ENCODE measurements around the gene PRDM5.

Gene PRDM5

DNA sequence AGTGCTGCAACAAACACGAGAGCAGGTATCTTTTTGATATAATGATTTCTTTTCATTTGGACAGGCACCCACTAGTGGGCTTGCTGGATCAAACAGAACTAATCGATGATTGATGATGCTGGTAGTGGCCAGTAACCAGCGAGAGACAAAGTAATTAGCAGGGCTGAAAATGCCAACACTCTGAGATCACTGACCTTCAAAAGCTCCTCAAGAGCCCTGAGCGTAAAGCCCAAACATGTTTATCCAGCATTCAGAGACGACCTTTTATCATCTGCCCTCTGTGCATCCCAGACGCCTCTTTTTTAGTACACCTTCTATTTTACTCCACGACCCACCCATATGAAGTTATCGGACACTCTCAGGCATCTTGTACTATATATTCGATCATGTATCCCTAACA is 186.2 kb downstream of the PRDM5 start:
- no peak overlapping the region for H2BK5ac ChIP-seq (ENCODE audit: low read depth, low read length, poor library complexity, severe bottlenecking)

DNA sequence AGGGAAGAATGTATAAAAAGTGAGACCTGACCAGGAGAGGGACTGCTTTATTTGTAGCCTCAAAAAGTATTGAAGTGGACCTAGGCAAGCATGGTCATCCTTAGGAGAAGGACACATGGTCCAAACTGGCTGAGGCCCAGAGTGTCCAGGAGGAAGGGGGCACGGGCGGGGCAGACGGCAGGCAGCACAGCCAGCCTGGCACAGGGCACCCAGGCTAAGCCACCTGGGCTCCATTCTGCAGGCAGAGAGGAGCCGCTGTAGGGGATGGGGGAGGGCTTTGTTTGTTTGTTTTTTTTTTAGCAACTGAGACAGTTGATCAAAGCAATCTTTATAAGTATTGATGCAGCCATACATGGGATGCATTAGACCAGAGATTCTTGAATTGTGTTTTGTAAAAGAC is 188.6 kb downstream of the PRDM5 start:
- Histone ChIP-seq H2BK120ac (ENCODE audit: low read depth, low read length) (no peak overlapping the region), H3K18ac (ENCODE audit: low read depth in 1 of 2, low read length in 2 of 2) (peak overlapping the region in 1 of 2 experiments; percentile 21), H3K4me1 (ENCODE audit: control insufficient read depth, insufficient read depth, low read depth, low read length) (peaks cover 2% of the 10 kb centered on the region), H2BK5ac (ENCODE audit: low read depth, low read length, poor library complexity, severe bottlenecking) (no peak overlapping the region), H3K27me3 (ENCODE audit: control insufficient read depth in 1 of 2, insufficient read depth in 1 of 2, low read length in 2 of 2) (no peaks in the 10 kb centered on the region), H3K27ac (ENCODE audit: low read length, poor library complexity, severe bottlenecking) (no peak overlapping the region), H3K9ac (ENCODE audit: low read length) (no peak overlapping the region), H2AK5ac (ENCODE audit: low read length, severe bottlenecking) (no peak overlapping the region), H3K4me3 (ENCODE audit: insufficient read depth in 1 of 2, low read depth in 1 of 2, low read length in 2 of 2) (no peak overlapping the region), H3K14ac (ENCODE audit: low read length in 2 of 2) (no peak overlapping the region), H3K4ac (ENCODE audit: low read depth in 1 of 2, low read length in 2 of 2) (no peak overlapping the region), H3K36me3 (ENCODE audit: control insufficient read depth in 1 of 2, insufficient read depth in 2 of 2, low read depth in 1 of 2, low read length in 2 of 2) (peaks cover 0 to 4% of the 10 kb centered on the region in 2 experiments), H3K4me2 (ENCODE audit: low read length, poor library complexity, severe bottlenecking) (no peak overlapping the region), H2BK12ac (ENCODE audit: low read length in 2 of 2) (no peak overlapping the region), H2AFZ (ENCODE audit: low read depth, low read length) (no peak overlapping the region), H4K91ac (ENCODE audit: low read length) (no peak overlapping the region), H3K9me3 (ENCODE audit: control insufficient read depth, low read length) (no peaks in the 10 kb centered on the region), H3K23ac (ENCODE audit: low read length in 2 of 2) (peak overlapping the region in 1 of 2 experiments; percentile 72), H4K8ac (ENCODE audit: low read length) (no peak overlapping the region), H3K79me1 (replicated peaks; ENCODE audit: low read length, poor library complexity, severe bottlenecking) (no peaks in the 10 kb centered on the region), H2BK15ac (ENCODE audit: low read depth, poor library complexity, severe bottlenecking) (no peak overlapping the region)
- DNase-seq: no peak
- 100% methylated on average over 3 of the region's 4 CpGs for WGBS

More for the DNA sequence above, 186.2 kb downstream of the PRDM5 start:
- Histone ChIP-seq H2BK15ac (ENCODE audit: low read depth, poor library complexity, severe bottlenecking) (no peak overlapping the region), H3K4me1 (ENCODE audit: control insufficient read depth, insufficient read depth, low read depth, low read length) (peaks cover 2% of the 10 kb centered on the region), H2BK120ac (ENCODE audit: low read depth, low read length) (no peak overlapping the region), H3K14ac (ENCODE audit: low read length in 2 of 2) (no peak overlapping the region), H2AFZ (ENCODE audit: low read depth, low read length) (no peak overlapping the region), H4K8ac (ENCODE audit: low read length) (no peak overlapping the region), H3K4ac (ENCODE audit: low read depth in 1 of 2, low read length in 2 of 2) (no peak overlapping the region), H2AK5ac (ENCODE audit: low read length, severe bottlenecking) (no peak overlapping the region), H3K27me3 (ENCODE audit: control insufficient read depth in 1 of 2, insufficient read depth in 1 of 2, low read length in 2 of 2) (no peaks in the 10 kb centered on the region), H4K91ac (ENCODE audit: low read length) (no peak overlapping the region), H3K27ac (ENCODE audit: low read length, poor library complexity, severe bottlenecking) (no peak overlapping the region), H3K18ac (ENCODE audit: low read depth in 1 of 2, low read length in 2 of 2) (no peak overlapping the region), H3K9ac (ENCODE audit: low read length) (no peak overlapping the region), H3K4me2 (ENCODE audit: low read length, poor library complexity, severe bottlenecking) (no peak overlapping the region), H3K4me3 (ENCODE audit: insufficient read depth in 1 of 2, low read depth in 1 of 2, low read length in 2 of 2) (no peak overlapping the region), H3K79me1 (replicated peaks; ENCODE audit: low read length, poor library complexity, severe bottlenecking) (no peaks in the 10 kb centered on the region), H3K36me3 (ENCODE audit: control insufficient read depth in 1 of 2, insufficient read depth in 2 of 2, low read depth in 1 of 2, low read length in 2 of 2) (peaks cover 0 to 4% of the 10 kb centered on the region in 2 experiments), H3K23ac (ENCODE audit: low read length in 2 of 2) (no peak overlapping the region), H3K9me3 (ENCODE audit: control insufficient read depth, low read length) (no peaks in the 10 kb centered on the region), H2BK12ac (ENCODE audit: low read length in 2 of 2) (no peak overlapping the region)
- no peak for DNase-seq
- WGBS: 88% methylated on average over 9 of the region's 9 CpGs

GRCh38 chr4:120733054-120733453 is 189.5 kb downstream of the PRDM5 start:
- Histone ChIP-seq H4K8ac (ENCODE audit: low read length) (no peak overlapping the region), H3K27me3 (ENCODE audit: control insufficient read depth in 1 of 2, insufficient read depth in 1 of 2, low read length in 2 of 2) (no peaks in the 10 kb centered on the region), H3K4me2 (ENCODE audit: low read length, poor library complexity, severe bottlenecking) (no peak overlapping the region)

DNA sequence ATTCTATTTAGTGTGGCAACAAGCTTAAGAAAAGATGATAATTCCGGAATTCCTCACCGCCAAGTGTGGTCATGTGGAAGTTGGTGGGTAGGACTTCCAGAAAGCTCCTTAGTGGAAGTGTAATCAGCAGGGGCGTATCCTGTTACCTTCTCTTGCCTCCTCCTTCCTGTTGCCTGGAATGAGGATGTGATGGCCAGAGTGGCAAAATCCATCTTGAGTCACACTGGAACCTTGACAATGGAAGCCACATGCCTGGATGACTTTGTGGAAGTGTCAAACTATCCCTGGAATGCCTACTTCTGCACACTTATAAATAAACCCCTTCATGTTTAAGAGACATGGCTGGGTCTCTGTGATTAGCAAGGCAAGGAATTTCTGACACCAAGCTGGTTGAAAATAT is 191.0 kb downstream of the PRDM5 start:
- no peak overlapping the region for H2AFZ ChIP-seq (ENCODE audit: low read depth, low read length)
- H3K9me3 ChIP-seq (ENCODE audit: control insufficient read depth, low read length): no peaks in the 10 kb centered on the region
- no peaks in the 10 kb centered on the region for H3K79me1 ChIP-seq (replicated peaks; ENCODE audit: low read length, poor library complexity, severe bottlenecking)
- no peak overlapping the region for H4K91ac ChIP-seq (ENCODE audit: low read length)
- H4K8ac ChIP-seq (ENCODE audit: low read length): no peak overlapping the region
- no peak overlapping the region for H3K9ac ChIP-seq (ENCODE audit: low read length)
- H2BK120ac ChIP-seq (ENCODE audit: low read depth, low read length): no peak overlapping the region
- H3K27me3 ChIP-seq (ENCODE audit: control insufficient read depth in 1 of 2, insufficient read depth in 1 of 2, low read length in 2 of 2): no peaks in the 10 kb centered on the region
- WGBS: 98% methylated on average over 3 of the region's 3 CpGs
- no peak overlapping the region for H3K4ac ChIP-seq (ENCODE audit: low read depth in 1 of 2, low read length in 2 of 2)
- no peak overlapping the region for H3K23ac ChIP-seq (ENCODE audit: low read length in 2 of 2)
- no peak overlapping the region for H3K27ac ChIP-seq (ENCODE audit: low read length, poor library complexity, severe bottlenecking)
- peak; percentile 5 for DNase-seq
- H3K36me3 ChIP-seq (ENCODE audit: control insufficient read depth in 1 of 2, insufficient read depth in 2 of 2, low read depth in 1 of 2, low read length in 2 of 2): peaks cover 0 to 4% of the 10 kb centered on the region in 2 experiments
- H2BK12ac ChIP-seq (ENCODE audit: low read length in 2 of 2): no peak overlapping the region
- H2BK15ac ChIP-seq (ENCODE audit: low read depth, poor library complexity, severe bottlenecking): no peak overlapping the region
- H3K14ac ChIP-seq (ENCODE audit: low read length in 2 of 2): no peak overlapping the region
- H2BK5ac ChIP-seq (ENCODE audit: low read depth, low read length, poor library complexity, severe bottlenecking): no peak overlapping the region
- no peak overlapping the region for H2AK5ac ChIP-seq (ENCODE audit: low read length, severe bottlenecking)
- no peak overlapping the region for H3K4me3 ChIP-seq (ENCODE audit: insufficient read depth in 1 of 2, low read depth in 1 of 2, low read length in 2 of 2)
- no peak overlapping the region for H3K4me2 ChIP-seq (ENCODE audit: low read length, poor library complexity, severe bottlenecking)
- peak overlapping the region in 1 of 2 experiments; percentile 21 for H3K18ac ChIP-seq (ENCODE audit: low read depth in 1 of 2, low read length in 2 of 2)
- peaks cover 4% of the 10 kb centered on the region for H3K4me1 ChIP-seq (ENCODE audit: control insufficient read depth, insufficient read depth, low read depth, low read length)

More at GRCh38 chr4:120733054-120733453, 189.5 kb downstream of the PRDM5 start:
- Histone ChIP-seq H3K79me1 (replicated peaks; ENCODE audit: low read length, poor library complexity, severe bottlenecking) (no peaks in the 10 kb centered on the region), H2BK5ac (ENCODE audit: low read depth, low read length, poor library complexity, severe bottlenecking) (no peak overlapping the region), H3K4me3 (ENCODE audit: insufficient read depth in 1 of 2, low read depth in 1 of 2, low read length in 2 of 2) (no peak overlapping the region), H2AFZ (ENCODE audit: low read depth, low read length) (no peak overlapping the region), H2AK5ac (ENCODE audit: low read length, severe bottlenecking) (no peak overlapping the region), H3K36me3 (ENCODE audit: control insufficient read depth in 1 of 2, insufficient read depth in 2 of 2, low read depth in 1 of 2, low read length in 2 of 2) (peaks cover 0 to 4% of the 10 kb centered on the region in 2 experiments), H2BK15ac (ENCODE audit: low read depth, poor library complexity, severe bottlenecking) (no peak overlapping the region), H3K14ac (ENCODE audit: low read length in 2 of 2) (no peak overlapping the region), H3K4ac (ENCODE audit: low read depth in 1 of 2, low read length in 2 of 2) (no peak overlapping the region), H3K4me1 (ENCODE audit: control insufficient read depth, insufficient read depth, low read depth, low read length) (peaks cover 2% of the 10 kb centered on the region), H3K27ac (ENCODE audit: low read length, poor library complexity, severe bottlenecking) (no peak overlapping the region), H2BK120ac (ENCODE audit: low read depth, low read length) (no peak overlapping the region), H3K9ac (ENCODE audit: low read length) (no peak overlapping the region), H2BK12ac (ENCODE audit: low read length in 2 of 2) (no peak overlapping the region), H3K9me3 (ENCODE audit: control insufficient read depth, low read length) (no peaks in the 10 kb centered on the region), H3K18ac (ENCODE audit: low read depth in 1 of 2, low read length in 2 of 2) (no peak overlapping the region), H3K23ac (ENCODE audit: low read length in 2 of 2) (no peak overlapping the region), H4K91ac (ENCODE audit: low read length) (no peak overlapping the region)
- no peak for DNase-seq
- WGBS: 94% methylated on average over 2 of the region's 2 CpGs
